ENCODE results near the gene C5orf15.
"Not testable (repeated sequence)": the region's sequence is repeated elsewhere in the genome, so short reads cannot be mapped to it uniquely, and the experiment has no call there.

The C5orf15 gene

GRCh38 chr5:133959643-133960042 is 8.8 kb downstream of the C5orf15 start:
- DNase-seq = no peak

GRCh38 chr5:133957591-133957990 is 10.8 kb downstream of the C5orf15 start:
- no peak for DNase-seq

GRCh38 chr5:133957080-133957479 is 11.3 kb downstream of the C5orf15 start:
- no peak for DNase-seq

- not testable (repeated sequence) for DNase-seq
Measured at GRCh38 chr5:133956196-133956595, 12.2 kb downstream of the C5orf15 start.

- no peak for DNase-seq
Measured at GRCh38 chr5:133953568-133954145, 14.8 kb downstream of the C5orf15 start.

- DNase-seq = no peak
Measured at GRCh38 chr5:133952729-133953567, 15.5 kb downstream of the C5orf15 start.

- DNase-seq = no peak
Measured at GRCh38 chr5:133950821-133951612, 17.4 kb downstream of the C5orf15 start.

GRCh38 chr5:133948721-133949120 is 19.7 kb downstream of the C5orf15 start:
- no peak for DNase-seq

- DNase-seq = no peak
Measured at GRCh38 chr5:133947431-133947841, 21.0 kb downstream of the C5orf15 start.

GRCh38 chr5:133945568-133945967 is 22.9 kb downstream of the C5orf15 start:
- no peak for DNase-seq

GRCh38 chr5:133944263-133945185 is 23.9 kb downstream of the C5orf15 start:
- no peak for DNase-seq

GRCh38 chr5:133943475-133943817 is 25.0 kb downstream of the C5orf15 start:
- DNase-seq = no peak

- no peak for DNase-seq
Measured at GRCh38 chr5:133942614-133943474, 25.6 kb downstream of the C5orf15 start.

- DNase-seq = no peak
Measured at GRCh38 chr5:133941456-133942196, 26.8 kb downstream of the C5orf15 start.

- no peak for DNase-seq
Measured at GRCh38 chr5:133939668-133940067, 28.8 kb downstream of the C5orf15 start.

- DNase-seq = no peak
Measured at GRCh38 chr5:133938929-133939328, 29.5 kb downstream of the C5orf15 start.

- DNase-seq = no peak
Measured at GRCh38 chr5:133938039-133938821, 30.2 kb downstream of the C5orf15 start.

GRCh38 chr5:133937628-133938027 is 30.8 kb downstream of the C5orf15 start:
- DNase-seq = not testable (repeated sequence)

- no peak for DNase-seq
Measured at GRCh38 chr5:133936651-133937015, 31.8 kb downstream of the C5orf15 start.
